ENCODE results near the gene FOLR1. TPM values are rescaled to one million over a fixed set of nuclear protein-coding genes. Genes with fewer than 3 reads are reported as not detected.
"Not testable (repeated sequence)": the region's sequence is repeated elsewhere in the genome, so short reads cannot be mapped to it uniquely, and the experiment has no call there.

The FOLR1 gene
- total RNA-seq, 6 experiments from 2014 or later, result 0.20 to 0.48 (median 0.38) TPM; not detected in 2

GRCh38 chr11:72154816-72155215, 37.1 kb upstream of the FOLR1 start:
- Mint-ChIP-seq H3K36me3 (ENCODE audit: low read depth) (no peaks in the 10 kb centered on the region), H3K27me3 (ENCODE audit: insufficient read depth) (peaks cover 2% of the 10 kb centered on the region; the same call in 1 of the 2 replicates), H3K4me3 (no peak overlapping the region), H3K27ac (no peak overlapping the region), H3K4me1 (ENCODE audit: low read depth) (no peaks in the 10 kb centered on the region; the same call in 1 of the 2 replicates), H3K9me3 (no peaks in the 10 kb centered on the region)
- no peak for TF ChIP-seq CTCF (IDR thresholded peaks at IDR 0.05)
- no peak for DNase-seq

DNA sequence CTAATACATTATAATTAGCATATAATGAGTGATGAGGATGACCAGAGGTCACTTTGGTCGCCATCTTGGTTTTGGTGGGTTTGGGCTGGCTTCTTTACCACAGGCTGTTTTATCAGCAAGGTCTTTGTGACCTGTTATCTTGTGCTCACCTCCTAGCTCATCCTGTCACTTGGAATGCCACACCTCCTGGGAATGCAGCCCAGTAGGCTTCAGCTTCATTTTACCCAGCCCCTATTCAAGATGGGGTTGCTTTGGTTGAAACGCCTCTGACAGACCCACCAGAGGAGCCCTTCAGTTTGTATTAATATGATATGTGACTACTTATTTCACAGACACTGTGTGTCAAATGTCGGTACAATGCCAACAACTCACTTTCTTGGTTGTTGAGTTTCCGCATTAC, 36.2 kb upstream of the FOLR1 start:
- no peak for DNase-seq
- Mint-ChIP-seq H3K4me1 (ENCODE audit: low read depth) (peaks cover 5% of the 10 kb centered on the region), H3K9me3 (no peaks in the 10 kb centered on the region), H3K4me3 (no peak overlapping the region), H3K36me3 (ENCODE audit: low read depth) (no peaks in the 10 kb centered on the region), H3K27me3 (ENCODE audit: insufficient read depth) (peaks cover 2% of the 10 kb centered on the region; the same call in 1 of the 2 replicates), H3K27ac (no peak overlapping the region)
- no peak for TF ChIP-seq CTCF (IDR thresholded peaks at IDR 0.05)

GRCh38 chr11:72157131-72157530, 34.8 kb upstream of the FOLR1 start:
- Mint-ChIP-seq H3K9me3 (no peaks in the 10 kb centered on the region), H3K4me3 (no peak overlapping the region), H3K27me3 (ENCODE audit: insufficient read depth) (peaks cover 2% of the 10 kb centered on the region; the same call in 1 of the 2 replicates), H3K36me3 (ENCODE audit: low read depth) (no peaks in the 10 kb centered on the region), H3K4me1 (ENCODE audit: low read depth) (peaks cover 5% of the 10 kb centered on the region), H3K27ac (no peak overlapping the region)
- TF ChIP-seq CTCF (IDR thresholded peaks at IDR 0.05), result no peak
- DNase-seq, result no peak

- no peak for TF ChIP-seq CTCF (IDR thresholded peaks at IDR 0.05)
- DNase-seq, result no peak
- Mint-ChIP-seq H3K4me1 (ENCODE audit: low read depth) (peaks cover 5% of the 10 kb centered on the region), H3K27me3 (ENCODE audit: insufficient read depth) (peaks cover 2% of the 10 kb centered on the region), H3K27ac (no peak overlapping the region), H3K4me3 (no peak overlapping the region), H3K9me3 (peaks cover 4% of the 10 kb centered on the region; the same call in 1 of the 2 replicates), H3K36me3 (ENCODE audit: low read depth) (no peaks in the 10 kb centered on the region)
Measured at GRCh38 chr11:72160319-72160718, 31.6 kb upstream of the FOLR1 start.

DNA sequence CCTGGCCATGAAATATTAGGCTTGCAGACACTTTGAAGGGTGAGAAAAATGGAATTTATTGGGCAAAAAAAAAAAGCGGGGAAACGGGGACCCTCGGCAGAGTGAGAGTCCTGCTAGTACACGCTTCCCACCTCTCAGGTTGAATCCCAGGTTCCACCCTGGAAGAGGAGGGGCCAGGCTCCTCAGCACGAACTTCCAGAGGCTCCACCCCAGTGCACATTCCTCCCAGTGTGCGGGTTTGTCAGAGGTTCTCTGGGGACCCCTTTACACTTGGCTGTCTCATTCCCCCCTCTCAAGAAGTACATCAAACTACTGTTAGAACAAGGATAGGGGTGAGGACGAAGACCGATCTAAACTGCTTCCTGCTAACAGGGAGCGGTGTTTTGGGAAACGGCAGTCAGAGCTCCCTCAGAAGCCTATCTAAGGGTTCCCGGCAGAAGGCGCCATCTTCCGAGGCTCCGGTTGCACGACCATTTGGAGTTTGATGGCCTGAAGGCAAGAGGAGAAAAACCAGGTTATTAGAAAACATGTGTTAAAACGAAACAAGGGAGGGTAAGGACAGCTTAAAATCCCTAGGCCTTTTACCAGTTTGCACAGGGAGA, 28.9 kb upstream of the FOLR1 start:
- DNase-seq, result no peak
- Mint-ChIP-seq H3K27ac (no peak overlapping the region), H3K9me3 (peaks cover 4% of the 10 kb centered on the region; the same call in 1 of the 2 replicates), H3K36me3 (ENCODE audit: low read depth) (no peaks in the 10 kb centered on the region), H3K4me3 (no peak overlapping the region), H3K4me1 (ENCODE audit: low read depth) (peaks cover 5% of the 10 kb centered on the region), H3K27me3 (ENCODE audit: insufficient read depth) (peaks cover 2% of the 10 kb centered on the region)
- TF ChIP-seq CTCF (IDR thresholded peaks at IDR 0.05), result no peak

DNA sequence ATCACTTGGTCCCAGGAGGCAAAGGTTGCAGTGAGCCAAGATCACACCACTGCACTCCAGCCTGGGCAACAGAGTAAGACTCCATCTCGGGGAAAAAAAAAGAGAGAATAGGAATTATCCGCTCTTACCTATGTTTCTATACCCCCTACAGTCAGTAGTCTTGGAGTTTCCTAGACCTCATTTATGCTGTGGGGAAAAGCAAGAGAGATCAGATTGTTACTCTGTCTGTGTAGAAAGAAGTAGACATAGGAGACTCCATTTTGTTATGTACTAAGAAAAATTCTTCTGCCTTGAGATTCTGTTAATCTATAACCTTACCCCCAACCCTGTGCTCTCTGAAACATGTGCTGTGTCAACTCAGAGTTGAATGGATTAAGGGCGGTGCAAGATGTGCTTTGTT, 27.8 kb upstream of the FOLR1 start:
- not testable (repeated sequence) for DNase-seq; H3K27me3 Mint-ChIP-seq (ENCODE audit: insufficient read depth); H3K27ac Mint-ChIP-seq; H3K4me3 Mint-ChIP-seq; H3K4me1 Mint-ChIP-seq (ENCODE audit: low read depth); H3K36me3 Mint-ChIP-seq (ENCODE audit: low read depth); H3K9me3 Mint-ChIP-seq

GRCh38 chr11:72169046-72169555, 22.8 kb upstream of the FOLR1 start:
- not testable (repeated sequence) for H3K27me3 Mint-ChIP-seq (ENCODE audit: insufficient read depth); H3K4me3 Mint-ChIP-seq; DNase-seq; H3K27ac Mint-ChIP-seq; H3K9me3 Mint-ChIP-seq; H3K36me3 Mint-ChIP-seq (ENCODE audit: low read depth)
- peaks cover 13% of the 10 kb centered on the region for H3K4me1 Mint-ChIP-seq (ENCODE audit: low read depth)

- H3K4me1 Mint-ChIP-seq (ENCODE audit: low read depth), result peaks cover 13% of the 10 kb centered on the region
- not testable (repeated sequence) for H3K27me3 Mint-ChIP-seq (ENCODE audit: insufficient read depth); H3K4me3 Mint-ChIP-seq; DNase-seq; H3K27ac Mint-ChIP-seq; H3K36me3 Mint-ChIP-seq (ENCODE audit: low read depth); H3K9me3 Mint-ChIP-seq
Measured at GRCh38 chr11:72169754-72170153, 22.2 kb upstream of the FOLR1 start.

DNA sequence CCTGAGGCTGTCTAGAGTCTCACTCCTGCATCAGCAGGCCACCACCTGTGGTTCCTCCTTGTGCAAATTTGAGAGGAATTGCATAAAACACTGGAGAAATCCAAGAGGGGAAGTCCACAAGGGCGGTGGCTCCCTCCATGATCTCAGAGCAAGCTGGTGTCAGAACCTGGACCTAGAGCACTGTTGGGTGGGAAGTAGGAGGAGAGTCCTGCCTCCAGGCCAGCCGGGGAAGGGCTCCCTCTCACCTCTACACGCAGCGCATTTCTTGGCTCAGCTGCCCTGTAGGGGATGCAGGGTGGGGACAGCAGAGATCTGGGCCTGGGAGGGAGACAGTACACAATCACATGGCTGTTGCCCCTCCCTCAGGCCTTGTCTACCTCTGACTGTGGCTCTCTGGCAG, 19.9 kb upstream of the FOLR1 start:
- not testable (repeated sequence) for H3K36me3 Mint-ChIP-seq (ENCODE audit: low read depth); H3K9me3 Mint-ChIP-seq; H3K4me3 Mint-ChIP-seq; H3K27ac Mint-ChIP-seq; H3K27me3 Mint-ChIP-seq (ENCODE audit: insufficient read depth); DNase-seq
- H3K4me1 Mint-ChIP-seq (ENCODE audit: low read depth), result peaks cover 13% of the 10 kb centered on the region

All from HFFc6 (cell line).